ENCODE data around the gene HTR3E. TPM values are rescaled to one million over a fixed set of nuclear protein-coding genes. Genes with fewer than 3 reads are reported as not detected.

HTR3E gene
- total and polyA plus RNA-seq, 2 of the 13 experiments (the other 11 are each of a cell fraction or from before 2014, with no cell fraction given), result not detected

DNA sequence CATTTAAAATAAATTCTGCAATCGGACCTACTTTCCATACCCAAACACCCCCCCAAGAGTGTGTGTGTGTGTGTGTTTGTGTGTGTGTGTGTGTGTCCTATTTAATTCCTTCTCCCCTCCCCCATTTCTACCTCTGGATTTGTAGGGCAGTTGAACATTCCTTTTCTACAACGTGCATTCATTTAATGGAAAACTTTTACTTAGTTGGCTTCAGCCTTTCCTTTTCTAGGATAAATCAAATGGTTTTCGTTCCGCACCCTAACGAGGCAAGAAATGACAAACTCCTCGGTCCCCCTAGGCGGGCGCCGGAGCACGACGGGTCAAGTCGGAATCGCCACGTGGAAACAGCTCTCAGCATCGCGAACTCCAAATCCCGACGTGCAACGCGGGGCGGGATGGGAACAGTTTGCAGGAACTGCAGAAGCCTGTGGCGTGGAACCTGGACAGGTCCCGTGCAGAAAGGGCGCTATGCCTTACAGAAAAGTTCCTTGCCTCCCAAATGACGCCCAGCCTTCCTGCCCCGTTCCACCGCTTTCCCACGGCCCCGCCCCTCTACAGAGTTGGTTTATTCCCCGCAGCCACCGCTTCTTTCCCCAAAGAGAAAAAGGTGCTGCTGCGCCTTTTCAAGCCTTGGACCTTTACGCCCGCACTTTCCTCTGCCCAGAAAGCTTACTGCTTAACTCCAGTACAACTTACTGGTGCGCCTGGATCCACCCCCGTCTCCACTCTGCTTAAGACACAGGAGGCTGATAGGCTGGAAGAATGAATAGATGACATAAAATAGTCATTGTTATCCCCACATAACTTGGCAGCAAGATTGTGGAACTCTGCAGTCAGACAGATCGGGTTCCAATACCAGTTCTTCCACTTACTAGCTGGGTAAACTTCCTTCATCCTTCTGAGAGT, 37.2 kb downstream of the HTR3E start (continued):
- TF ChIP-seq, protein P1, sequence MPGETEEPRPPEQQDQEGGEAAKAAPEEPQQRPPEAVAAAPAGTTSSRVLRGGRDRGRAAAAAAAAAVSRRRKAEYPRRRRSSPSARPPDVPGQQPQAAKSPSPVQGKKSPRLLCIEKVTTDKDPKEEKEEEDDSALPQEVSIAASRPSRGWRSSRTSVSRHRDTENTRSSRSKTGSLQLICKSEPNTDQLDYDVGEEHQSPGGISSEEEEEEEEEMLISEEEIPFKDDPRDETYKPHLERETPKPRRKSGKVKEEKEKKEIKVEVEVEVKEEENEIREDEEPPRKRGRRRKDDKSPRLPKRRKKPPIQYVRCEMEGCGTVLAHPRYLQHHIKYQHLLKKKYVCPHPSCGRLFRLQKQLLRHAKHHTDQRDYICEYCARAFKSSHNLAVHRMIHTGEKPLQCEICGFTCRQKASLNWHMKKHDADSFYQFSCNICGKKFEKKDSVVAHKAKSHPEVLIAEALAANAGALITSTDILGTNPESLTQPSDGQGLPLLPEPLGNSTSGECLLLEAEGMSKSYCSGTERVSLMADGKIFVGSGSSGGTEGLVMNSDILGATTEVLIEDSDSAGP (CRISPR knock-in tag; IDR thresholded peaks at IDR 0.05; ENCODE audit: borderline replicate concordance), result peak; percentile 49
- 0 out of 2 replicates have a peak, but pooled peaks have one; percentile 31 for TF ChIP-seq ZNF501 (CRISPR knock-in tag; IDR thresholded peaks at IDR 0.05)
- peak; percentile 84 for TF ChIP-seq MIXL1 (CRISPR knock-in tag; IDR thresholded peaks at IDR 0.05)
- no peak for TF ChIP-seq MAFF (IDR thresholded peaks at IDR 0.05; ENCODE audit: low read depth, low read length)
- peak; percentile 72; the same call in 1 of the 2 replicates for TF ChIP-seq SAFB2 (CRISPR knock-in tag; IDR thresholded peaks at IDR 0.05; ENCODE audit: borderline replicate concordance, low read depth)
- TF ChIP-seq ZNF564 (CRISPR knock-in tag; IDR thresholded peaks at IDR 0.05), result peak; percentile 99
- TF ChIP-seq SP4 (CRISPR knock-in tag; IDR thresholded peaks at IDR 0.05), result peak; percentile 56
- TF ChIP-seq ZNF432 (CRISPR knock-in tag; IDR thresholded peaks at IDR 0.05; ENCODE audit: borderline replicate concordance), result no peak
- TF ChIP-seq NR0B2 (CRISPR knock-in tag; IDR thresholded peaks at IDR 0.05), result peak; percentile 67; the same call in 1 of the 2 replicates
- no peak for TF ChIP-seq HMG20A (CRISPR knock-in tag; IDR thresholded peaks at IDR 0.05; ENCODE audit: borderline replicate concordance)
- 0 out of 2 replicates have a peak, but pooled peaks have one; percentile 78 for TF ChIP-seq IRX3 (CRISPR knock-in tag; IDR thresholded peaks at IDR 0.05; ENCODE audit: borderline replicate concordance, low read depth)
- peak in 1 of 2 experiments; percentile 26; a peak in 1 of 4 replicates for TF ChIP-seq KLF16 (CRISPR knock-in tag; IDR thresholded peaks at IDR 0.05)
- TF ChIP-seq ZBTB8A (CRISPR knock-in tag; IDR thresholded peaks at IDR 0.05; ENCODE audit: borderline replicate concordance, low read depth), result no peak
- TF ChIP-seq FOXP4 (CRISPR knock-in tag; IDR thresholded peaks at IDR 0.05), result peak; percentile 61
- no peak for TF ChIP-seq ZNF512B (CRISPR knock-in tag; IDR thresholded peaks at IDR 0.05; ENCODE audit: borderline replicate concordance)
- TF ChIP-seq MYC (CRISPR knock-in tag; IDR thresholded peaks at IDR 0.05; ENCODE audit: borderline replicate concordance), result peak; percentile 98
- peak; percentile 73; the same call in 1 of the 2 replicates for TF ChIP-seq ZNF879 (CRISPR knock-in tag; IDR thresholded peaks at IDR 0.05)
- TF ChIP-seq MXD1 (CRISPR knock-in tag; IDR thresholded peaks at IDR 0.05), result peak; percentile 78
- TF ChIP-seq ZNF784 (CRISPR knock-in tag; IDR thresholded peaks at IDR 0.05; ENCODE audit: borderline replicate concordance), result peak; percentile 87; the same call in 1 of the 2 replicates

All from HepG2 (cell line).